Stimulated activated CD8-positive, alpha-beta memory T cell treated with anti-CD3 and anti-CD28 coated beads, Interleukin-15, amount 100 ng/mL, for 48 hours (primary cell): Measurements from ENCODE around the gene IGSF22.
A peak's percentile ranks its signal among the peaks of the same experiment; 100 is the strongest.

ENCODE experiments used
- DNase-seq, 2 donors: peaks; one replicate each; pipeline ENCODE4 v3.0.0-alpha.2; 2020; ENCODE audit warnings: low read depth in 2 of 2

The IGSF22 gene

GRCh38 chr11:18743900-18744514, 18.0 kb upstream of the IGSF22 start:
- no peak for DNase-seq

- DNase-seq = no peak
Measured at GRCh38 chr11:18743365-18743764, 17.4 kb upstream of the IGSF22 start.

GRCh38 chr11:18741783-18742182, 15.8 kb upstream of the IGSF22 start:
- no peak for DNase-seq

- no peak for DNase-seq
Measured at GRCh38 chr11:18739685-18740084, 13.7 kb upstream of the IGSF22 start.

- no peak for DNase-seq
Measured at GRCh38 chr11:18737642-18738041, 11.7 kb upstream of the IGSF22 start.

GRCh38 chr11:18736590-18737148, 10.7 kb upstream of the IGSF22 start:
- no peak for DNase-seq

GRCh38 chr11:18733202-18733601, 7.2 kb upstream of the IGSF22 start:
- DNase-seq = no peak

GRCh38 chr11:18731949-18732821, 6.2 kb upstream of the IGSF22 start:
- peak; percentile 30 to 31 for DNase-seq

- no peak for DNase-seq
Measured at GRCh38 chr11:18731441-18731840, 5.5 kb upstream of the IGSF22 start.

GRCh38 chr11:18730020-18730419, 4.0 kb upstream of the IGSF22 start:
- no peak for DNase-seq

GRCh38 chr11:18729426-18729825, 3.4 kb upstream of the IGSF22 start:
- no peak for DNase-seq

GRCh38 chr11:18728658-18729057, 2.7 kb upstream of the IGSF22 start:
- DNase-seq = no peak

GRCh38 chr11:18727479-18728236, 1.7 kb upstream of the IGSF22 start:
- no peak for DNase-seq

GRCh38 chr11:18723991-18724390, 2.0 kb downstream of the IGSF22 start:
- no peak for DNase-seq

- no peak for DNase-seq
Measured at GRCh38 chr11:18722293-18722637, 3.7 kb downstream of the IGSF22 start.

GRCh38 chr11:18721561-18722292, 4.3 kb downstream of the IGSF22 start:
- no peak for DNase-seq

- DNase-seq = peak; percentile 72 to 73
Measured at GRCh38 chr11:18720808-18721560, 5.0 kb downstream of the IGSF22 start.

GRCh38 chr11:18720091-18720807, 5.7 kb downstream of the IGSF22 start:
- DNase-seq = no peak

- DNase-seq = no peak
Measured at GRCh38 chr11:18715476-18715875, 10.5 kb downstream of the IGSF22 start.

GRCh38 chr11:18714443-18714780, 11.6 kb downstream of the IGSF22 start:
- no peak for DNase-seq
